D341Med (cell line): ENCODE measurements around the gene HPCAL4.

ENCODE experiments used
- DNase-seq: peaks from one replicate; pipeline ENCODE4 v3.0.0; 2012; ENCODE audit warnings: low spot score

HPCAL4 gene

DNA sequence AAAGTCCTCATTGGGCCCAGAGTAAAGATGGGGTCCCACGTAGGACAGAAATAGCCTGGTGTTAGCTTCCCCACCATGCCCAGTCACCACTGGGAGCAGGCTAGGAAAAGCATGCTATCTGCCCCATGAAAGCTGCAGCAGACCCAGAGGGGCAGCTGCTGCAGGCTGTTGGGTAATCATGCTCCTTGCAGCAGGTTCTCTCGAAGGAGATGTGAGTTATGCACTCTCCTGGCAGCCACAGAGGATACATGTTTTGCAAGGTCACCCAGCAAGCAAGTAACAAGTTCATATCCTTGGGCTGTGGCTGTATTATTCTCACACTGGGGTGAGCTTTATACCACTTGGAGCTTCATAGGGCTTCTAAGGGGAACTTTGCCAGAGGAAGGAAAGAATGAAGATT lies 42.7 kb downstream of the HPCAL4 start:
- no peak for DNase-seq

DNA sequence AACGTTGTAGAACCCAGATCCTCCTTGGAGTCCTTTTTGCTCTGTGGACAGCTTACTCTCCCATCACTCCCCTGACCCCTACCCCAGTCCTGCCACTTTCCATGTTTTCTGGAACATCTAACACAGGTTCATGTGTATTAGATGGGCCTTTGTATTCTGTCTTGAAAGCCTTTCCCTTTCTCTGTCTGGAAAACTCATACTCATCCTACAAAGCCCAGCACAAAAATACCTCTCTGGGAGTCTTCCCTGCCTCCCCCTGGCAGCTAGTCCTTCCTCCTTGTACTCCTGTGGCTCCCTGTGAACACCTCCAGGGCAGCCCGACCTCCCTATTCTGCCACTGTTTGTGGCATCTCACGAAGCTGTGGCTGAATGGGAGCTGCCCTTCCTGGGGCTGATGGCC lies 44.0 kb downstream of the HPCAL4 start:
- no peak for DNase-seq

DNA sequence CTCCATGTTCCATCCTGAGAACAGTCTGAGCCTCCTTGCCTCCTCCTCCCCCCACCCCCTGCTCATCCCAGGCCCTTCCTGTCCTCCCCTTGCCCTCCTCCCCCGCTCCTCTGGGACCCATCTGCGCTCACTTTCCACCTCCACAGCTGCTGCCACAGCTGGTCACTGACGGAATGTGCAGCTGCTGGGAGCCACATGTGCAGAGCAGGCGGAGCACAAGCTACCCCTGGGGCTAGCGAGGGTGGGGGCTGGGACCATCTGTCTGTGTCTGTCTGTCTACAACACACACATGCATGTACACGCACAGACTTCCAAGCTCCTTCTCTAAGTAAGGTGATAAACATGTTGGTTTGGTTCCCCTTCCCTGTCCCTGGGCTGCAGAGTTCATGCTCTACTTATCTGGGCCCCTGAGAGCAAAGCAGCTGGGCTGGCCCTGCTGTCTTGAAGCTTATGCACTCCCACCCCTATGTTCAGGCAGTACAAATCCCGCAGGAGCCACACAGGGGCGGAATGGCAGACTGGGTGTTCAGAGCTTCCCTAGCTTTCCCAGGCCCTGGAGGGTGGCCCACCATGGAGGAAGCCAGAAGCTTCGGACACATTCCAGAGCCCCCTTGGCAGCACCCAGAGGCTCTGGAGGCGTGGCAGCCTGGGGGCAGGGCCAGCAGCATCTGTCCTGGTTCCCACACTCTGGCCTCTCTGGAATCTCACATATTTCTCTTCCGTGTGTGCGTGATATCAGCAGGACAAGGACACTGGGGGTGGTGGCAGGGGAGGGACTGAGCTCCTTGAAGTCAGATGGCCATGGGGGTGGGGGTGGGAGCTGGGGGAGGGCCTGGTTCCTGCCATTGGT lies 44.8 kb downstream of the HPCAL4 start:
- DNase-seq, result peak; percentile 66

DNA sequence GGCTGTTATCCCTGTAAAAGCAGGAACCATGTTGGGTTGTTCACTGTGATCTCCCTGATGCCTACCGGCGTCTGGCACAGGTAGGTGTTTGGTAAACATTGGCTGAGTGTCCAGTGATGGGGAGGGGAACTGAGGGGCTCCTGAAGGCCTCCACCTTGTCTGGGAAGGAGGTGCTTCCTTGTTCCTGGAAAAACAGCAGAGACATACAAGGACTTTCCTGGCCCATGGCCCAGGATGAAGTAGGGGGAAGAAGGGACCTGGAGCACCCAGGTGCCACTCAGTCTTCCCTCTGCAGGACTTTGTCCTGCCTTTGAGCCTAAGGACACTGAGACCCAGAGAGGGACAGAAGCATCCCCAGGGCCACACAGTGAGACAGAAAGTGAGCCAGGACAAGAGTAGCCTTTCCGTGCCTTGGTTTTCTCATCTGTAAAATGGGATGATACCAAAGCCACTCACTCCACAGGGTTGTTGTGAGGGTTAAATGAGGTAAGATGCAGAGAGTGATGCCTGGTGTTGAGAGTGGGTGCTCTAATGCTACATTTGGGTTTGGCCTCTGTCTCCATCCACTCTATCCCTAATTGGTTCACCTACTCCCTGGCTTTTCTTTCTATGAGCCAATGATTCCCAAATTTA lies 45.7 kb downstream of the HPCAL4 start:
- DNase-seq, result no peak

DNA sequence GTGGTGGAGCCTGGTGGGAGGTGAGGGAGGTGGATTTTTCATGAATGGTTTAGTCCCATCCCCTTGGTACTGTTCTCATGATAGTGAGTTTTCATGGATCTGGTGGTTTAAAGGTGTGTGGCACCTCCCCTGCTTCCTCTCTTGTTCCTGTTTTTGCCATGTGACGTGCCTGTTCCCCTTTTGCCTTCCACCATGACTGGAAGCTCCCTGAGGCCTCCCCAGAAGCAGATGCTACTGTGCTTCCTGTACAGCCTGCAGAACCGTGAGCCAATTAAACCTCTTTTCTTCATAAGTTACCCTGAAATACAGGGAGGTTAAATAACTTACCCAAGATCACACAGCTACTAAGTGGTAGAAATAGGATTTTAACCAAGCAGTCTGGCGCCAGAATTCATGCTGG lies 47.5 kb downstream of the HPCAL4 start:
- no peak for DNase-seq

- DNase-seq, result no peak
Measured at GRCh38 chr1:39642796-39643195, 48.4 kb downstream of the HPCAL4 start.

DNA sequence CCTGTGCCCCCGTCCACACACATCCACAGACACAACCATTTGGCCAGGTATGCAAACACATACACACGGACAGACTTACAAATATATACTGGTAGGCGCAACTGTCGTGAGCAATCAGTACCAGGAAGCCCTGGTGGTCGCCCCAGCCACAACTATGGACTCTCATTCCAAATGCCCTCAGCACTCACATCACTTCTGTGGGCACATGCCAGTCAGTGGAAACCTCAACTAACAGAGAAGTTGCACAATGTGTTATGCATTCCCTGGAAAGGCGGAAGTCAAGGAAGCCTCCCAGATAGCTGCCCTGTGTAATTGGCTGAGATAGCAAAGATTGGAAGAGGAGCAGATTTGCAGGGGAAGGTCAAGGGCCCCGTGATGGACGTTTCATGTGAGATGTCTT lies 50.4 kb downstream of the HPCAL4 start:
- no peak for DNase-seq

DNA sequence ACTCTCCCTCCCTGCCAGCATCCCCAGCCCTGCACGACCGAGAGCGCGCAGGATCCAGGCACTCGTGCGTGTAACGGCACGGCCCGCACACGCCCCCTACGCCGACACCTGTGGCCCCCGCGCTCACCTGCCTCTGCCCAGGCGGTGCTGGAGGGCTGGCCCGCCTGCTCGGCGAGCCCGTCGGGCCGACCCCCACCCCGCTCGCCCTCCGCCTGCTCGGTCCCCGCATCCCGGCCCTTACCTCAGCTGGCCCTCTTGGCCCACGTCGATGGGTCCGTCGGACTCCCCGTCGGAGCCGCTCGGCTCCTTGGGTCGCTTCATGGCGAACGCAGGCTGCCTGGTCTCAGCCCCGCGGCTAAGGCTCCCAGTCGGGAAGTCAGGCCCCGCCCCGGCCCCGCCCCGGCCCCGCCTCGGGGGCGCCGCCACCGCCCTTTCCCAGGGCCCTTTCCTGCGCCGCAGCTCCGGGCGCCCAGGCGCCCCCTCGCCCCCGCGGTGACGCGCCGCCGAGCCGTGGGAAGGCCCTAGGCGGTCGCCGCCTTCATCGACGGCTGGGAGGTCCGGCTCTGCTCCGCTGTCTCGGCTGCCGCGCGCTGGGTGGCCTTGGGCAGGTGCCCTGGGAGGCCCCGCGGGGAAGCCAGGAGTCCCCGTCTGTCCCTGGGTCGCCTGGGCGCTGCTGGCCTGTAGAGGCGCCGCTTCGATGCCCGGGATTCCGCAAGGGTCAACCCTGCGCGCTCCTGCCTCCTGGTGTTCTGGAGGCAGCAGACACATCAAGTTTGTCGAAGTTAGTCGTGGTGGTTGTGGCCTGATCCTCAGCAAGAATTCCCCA lies 51.7 kb downstream of the HPCAL4 start, which contains the start of gene HEYL:
TSS of gene HEYL (minus strand) at position 339 of the 826 bp plus-strand sequence. CDS start at position 321, 18 bp downstream.
- peak; percentile 91 for DNase-seq

- DNase-seq, result no peak
Measured at GRCh38 chr1:39638965-39639304, 52.3 kb downstream of the HPCAL4 start.

- no peak for DNase-seq
Measured at GRCh38 chr1:39637361-39637760, 53.9 kb downstream of the HPCAL4 start.

DNA sequence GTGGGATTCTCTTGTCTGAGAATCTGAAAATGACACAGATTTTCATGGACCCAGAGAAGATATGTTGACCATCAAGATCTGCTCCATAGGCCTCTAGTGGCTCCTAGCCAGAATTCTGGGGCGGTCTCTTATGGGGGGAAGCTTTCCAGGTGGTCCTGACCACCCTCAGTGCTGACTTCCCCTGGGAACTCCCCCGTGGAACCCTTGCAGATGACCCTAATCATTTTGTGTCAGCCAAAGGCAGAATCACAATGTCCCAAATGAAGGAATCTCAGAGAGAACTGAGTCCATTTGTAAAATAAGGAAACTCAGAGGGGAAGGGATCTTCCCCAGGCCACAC lies 55.4 kb downstream of the HPCAL4 start:
- DNase-seq, result no peak

DNA sequence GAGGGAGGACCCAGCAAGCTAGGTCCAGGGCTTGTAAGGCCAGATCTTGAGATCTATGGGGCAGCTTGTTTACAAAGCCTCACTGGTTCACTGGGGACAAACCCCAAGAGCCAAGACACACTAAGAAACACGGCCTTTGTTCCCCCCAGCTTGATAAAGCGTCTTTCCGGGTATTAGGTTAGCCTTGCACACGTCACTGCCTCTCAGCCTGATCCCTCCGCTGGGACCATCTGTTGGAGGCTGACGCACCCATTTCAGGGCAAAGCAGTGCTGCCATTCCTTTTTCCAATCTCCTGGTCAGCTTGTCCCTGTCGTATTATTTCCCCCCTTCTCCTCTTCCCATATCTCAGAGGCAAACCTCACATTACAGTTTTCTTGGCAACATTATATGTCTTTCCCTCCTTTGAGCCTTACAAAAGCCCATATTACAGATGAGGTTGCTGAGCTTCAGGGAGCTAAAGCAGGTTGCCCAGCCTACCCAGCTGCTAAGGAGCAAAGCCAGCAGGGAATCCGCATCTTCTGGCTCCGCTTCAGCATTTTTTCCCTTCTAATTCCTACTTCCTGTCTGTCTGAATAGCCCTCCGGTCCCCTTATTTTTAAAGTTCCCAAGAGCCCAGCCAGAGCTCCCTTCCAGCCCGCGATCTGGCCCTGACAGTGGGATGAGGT lies 55.9 kb downstream of the HPCAL4 start:
- peak; percentile 71 for DNase-seq

DNA sequence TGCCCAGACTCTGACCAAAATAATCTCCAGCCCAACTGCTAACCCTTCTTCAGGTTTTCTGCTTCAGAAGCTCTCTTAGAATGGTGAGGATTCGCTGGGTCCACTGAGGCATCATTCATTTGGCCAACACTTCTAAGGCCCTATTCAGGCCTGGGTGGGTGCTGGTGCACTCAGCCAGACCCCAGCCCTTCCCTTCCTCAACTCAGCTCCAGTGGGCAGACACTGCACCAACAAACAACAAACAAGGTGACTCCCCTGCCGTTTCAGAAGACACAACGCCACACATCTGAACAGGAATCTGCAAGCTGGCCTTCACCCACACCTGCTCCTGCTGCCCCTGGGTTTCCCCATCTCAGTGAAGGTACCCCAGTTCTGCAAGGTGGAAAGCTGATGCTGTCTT lies 57.8 kb downstream of the HPCAL4 start:
- DNase-seq, result no peak

- no peak for DNase-seq
Measured at GRCh38 chr1:39632682-39633417, 58.4 kb downstream of the HPCAL4 start.

DNA sequence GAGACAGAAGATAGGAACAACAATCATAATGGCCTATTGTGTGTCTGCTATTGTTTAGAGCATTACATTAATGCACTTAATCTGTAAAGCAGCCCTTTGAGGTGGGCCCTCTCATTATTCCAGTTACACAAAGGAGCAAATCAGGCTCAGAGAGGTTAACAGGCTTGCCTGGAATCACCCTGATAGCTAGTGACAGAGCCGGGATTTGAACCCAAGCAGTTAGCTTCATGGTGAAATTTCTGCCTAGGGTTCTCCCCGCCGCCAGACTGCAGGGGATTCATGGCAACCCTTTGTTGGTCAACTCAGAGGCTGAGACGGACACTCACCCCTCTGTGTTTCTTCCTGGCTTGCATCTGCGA lies 58.9 kb downstream of the HPCAL4 start:
- no peak for DNase-seq

GRCh38 chr1:39631361-39632322 lies 59.6 kb downstream of the HPCAL4 start:
- no peak for DNase-seq

GRCh38 chr1:39628807-39629350 lies 62.4 kb downstream of the HPCAL4 start:
- no peak for DNase-seq
